GM19438 (cell line): ENCODE data around the gene TMEM229B.

ENCODE experiments used
- ATAC-seq: cut with Tn5 transposase; IDR thresholded peaks from one replicate; pipeline ENCODE4 v1.9.1; 2021; ENCODE audit warnings: low read depth; ENCODE audit not compliant: unreplicated experiment

Gene TMEM229B

DNA sequence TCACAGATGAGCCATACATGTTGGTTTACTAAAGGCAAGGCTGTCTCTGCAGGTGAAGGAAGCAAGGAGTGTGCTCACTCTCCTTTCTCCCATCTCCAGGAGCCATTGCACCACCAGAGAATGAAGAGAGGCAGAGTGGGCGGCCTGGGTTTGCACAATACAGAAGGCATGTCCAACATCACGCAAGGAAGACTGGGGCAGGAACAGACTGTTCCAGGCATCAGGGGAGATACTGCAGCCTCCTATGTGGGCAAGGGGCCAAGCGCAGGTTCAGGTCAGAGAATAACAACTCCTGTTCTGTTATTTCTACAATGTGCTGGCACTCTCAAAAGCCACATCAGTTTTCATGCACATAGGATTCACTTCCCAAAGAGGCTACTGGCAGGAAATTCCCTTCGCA lies 1.7 kb upstream of the TMEM229B start:
- no peak for ATAC-seq

DNA sequence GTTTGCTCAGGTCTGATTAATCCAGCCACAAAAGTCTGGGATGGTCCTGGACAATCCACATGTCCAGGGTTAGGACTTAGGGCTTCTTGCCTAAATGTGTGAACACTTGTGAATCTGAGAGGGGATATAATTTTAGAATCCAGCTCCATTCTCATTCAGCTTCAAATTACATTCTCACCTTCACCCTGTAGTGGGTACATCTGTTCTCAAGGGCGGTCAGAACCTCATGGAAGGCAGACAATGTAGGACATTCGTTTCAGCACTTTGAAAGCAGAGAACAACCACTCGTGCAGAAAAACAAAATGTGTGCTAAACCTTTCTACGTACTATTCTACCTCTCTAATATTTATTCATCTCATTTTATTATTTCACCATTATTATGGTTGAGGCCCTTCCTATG lies 1.2 kb downstream of the TMEM229B start:
- ATAC-seq: no peak

DNA sequence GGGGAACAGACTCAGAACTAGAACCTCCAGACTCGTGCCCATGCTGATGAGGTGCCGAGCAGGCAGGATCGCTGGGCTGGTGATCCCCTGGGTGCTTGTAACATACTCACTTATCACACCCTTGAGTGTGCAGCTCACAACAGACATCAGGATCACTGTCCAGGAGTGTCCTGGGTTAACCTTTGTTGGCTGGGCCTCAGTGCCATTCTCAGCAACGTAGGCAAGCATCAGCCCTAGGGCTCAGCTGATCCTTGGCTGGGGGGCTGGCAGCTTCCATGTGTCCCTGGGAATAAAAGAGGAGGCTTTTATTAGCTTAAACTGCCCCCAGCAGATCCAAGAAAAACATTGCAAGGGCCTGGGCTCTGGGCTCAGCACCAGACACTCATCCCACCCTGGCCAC lies 1.6 kb downstream of the TMEM229B start:
- no peak for ATAC-seq

DNA sequence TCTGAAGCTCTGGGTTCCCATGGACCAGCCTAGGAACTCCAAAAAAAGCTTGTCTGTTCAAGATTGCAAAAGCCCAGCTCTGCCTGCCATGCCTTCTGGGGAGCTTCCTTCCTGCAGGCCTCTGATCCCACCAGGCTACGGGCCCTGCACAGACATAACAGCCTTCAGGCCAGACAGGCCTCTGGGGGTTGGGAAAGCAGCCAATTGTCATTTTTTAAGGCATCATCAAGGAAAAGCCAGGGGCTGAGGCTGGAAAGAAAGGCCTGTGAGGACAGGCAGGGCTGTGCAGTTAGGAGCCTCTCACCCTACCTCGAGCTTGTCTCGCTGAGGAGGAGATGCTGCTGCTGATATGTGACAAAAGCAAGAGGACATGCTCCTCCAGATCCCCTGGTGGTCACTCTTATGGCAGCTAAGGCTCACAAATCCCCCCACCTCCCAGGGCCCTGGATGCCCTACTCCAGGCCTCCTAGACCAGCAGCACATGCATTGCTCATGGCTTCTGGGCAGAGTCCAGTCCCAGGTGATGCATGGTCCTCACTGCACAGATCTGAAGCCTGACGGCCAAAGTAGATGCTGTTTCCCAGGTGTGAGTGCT lies 2.9 kb downstream of the TMEM229B start:
- no peak for ATAC-seq

DNA sequence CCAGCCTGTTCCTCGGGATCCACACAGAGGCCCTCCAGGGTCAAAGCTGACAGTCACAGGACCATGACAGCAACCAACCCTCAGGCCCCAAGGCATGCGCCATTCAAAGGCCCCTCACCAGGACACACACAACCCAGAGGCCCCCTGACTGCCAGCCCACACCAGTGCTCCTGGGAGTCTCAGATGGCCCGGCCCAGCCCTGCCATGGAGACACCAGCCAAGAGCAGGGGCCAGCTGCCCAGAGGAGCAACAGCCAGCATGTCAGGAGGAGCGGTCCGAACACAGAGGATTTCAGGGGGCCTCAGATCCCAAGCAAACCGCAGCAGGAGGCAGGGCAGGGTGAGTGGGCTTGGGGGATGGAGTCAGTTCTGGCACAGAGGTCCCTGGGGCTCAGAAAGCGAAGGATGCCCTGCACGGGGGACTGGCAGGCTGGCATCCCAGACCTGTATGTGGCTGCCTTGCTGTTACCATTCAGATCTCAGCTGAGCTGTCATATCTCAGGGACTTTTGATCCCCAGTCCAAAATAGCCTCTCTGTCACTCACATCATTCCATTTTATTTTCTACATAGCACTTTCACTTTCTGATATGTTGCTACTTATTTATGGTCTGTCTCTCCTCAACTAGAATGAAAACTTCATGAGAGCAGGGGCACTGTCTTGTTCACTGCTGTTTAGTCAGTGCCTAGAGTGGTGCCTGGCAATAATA lies 4.8 kb downstream of the TMEM229B start:
- no peak for ATAC-seq

DNA sequence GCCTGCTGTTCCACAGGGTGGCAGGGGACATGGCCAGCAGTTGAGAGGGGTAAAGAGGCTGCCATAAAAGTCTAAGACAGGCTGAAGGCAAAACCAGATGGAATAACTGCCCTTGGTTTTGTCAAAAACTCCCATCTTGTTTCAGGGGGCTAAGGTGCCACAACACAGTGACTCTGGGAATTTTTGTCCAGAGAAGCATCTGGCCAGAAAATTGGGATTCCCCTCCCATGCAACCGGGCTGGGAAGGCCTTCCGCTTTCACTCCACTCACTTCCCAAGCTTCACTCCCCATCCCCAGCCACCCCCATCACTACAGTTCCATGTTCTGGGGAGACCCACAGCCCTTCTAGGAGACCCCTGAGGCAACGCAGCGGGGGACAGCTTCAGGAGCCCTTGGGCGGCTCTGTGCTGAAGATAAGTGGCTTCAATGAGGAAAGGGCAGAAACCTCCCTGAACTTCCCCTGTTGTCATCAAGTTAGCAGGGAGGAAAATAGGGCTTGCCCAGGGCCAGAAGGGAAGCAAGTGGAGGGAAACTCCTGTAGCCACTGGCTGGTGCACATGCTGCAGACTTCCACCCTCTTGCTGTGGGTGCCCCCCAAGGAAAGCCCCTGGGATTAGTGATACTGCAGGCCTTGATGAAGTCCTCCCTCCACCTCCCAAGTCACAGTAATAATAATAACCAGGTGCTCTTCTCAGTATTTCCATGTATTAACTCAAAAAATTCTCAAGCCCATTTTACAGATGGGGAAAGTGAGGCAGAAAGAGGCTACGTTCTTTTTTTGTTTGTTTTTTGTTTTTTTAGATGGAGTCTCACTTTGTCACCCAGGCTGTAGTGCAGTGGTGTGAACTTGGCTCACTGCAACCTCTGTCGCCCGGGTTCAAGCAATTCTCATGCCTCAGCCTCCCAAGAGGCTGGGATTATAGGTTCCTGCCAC lies 6.0 kb downstream of the TMEM229B start:
- no peak for ATAC-seq

DNA sequence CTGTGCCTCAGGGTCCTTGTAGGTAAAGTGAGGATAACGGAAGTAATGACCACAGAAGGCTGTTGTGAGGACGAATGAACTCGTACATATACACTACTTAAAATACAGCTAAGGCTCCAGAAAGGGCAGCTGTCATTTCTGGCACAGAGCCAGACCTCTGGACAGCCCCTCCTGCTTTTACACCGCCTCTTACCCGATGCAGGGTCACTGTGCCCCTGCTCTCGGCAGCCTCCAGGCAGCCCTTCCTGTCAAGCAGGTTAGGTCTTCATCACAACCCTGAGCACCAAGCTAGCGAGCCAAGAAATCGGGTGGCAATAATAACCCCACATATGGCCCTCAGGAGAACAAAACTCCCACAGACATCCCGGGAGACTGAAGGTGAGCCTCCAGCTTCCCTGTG lies 8.5 kb downstream of the TMEM229B start:
- no peak for ATAC-seq

DNA sequence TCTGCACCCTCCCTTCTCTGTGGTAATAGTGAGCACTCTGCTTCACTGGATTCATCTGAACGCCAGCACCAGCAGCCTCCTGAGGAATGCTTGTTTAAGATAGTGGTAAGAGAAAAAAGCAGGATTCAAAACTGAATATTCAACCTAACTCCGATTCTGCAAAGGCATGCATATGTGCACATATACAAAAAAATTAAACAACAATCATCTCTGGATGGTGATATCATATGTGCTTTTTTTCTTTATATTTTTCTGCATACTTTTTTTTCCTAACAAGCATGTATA lies 9.8 kb downstream of the TMEM229B start:
- no peak for ATAC-seq

DNA sequence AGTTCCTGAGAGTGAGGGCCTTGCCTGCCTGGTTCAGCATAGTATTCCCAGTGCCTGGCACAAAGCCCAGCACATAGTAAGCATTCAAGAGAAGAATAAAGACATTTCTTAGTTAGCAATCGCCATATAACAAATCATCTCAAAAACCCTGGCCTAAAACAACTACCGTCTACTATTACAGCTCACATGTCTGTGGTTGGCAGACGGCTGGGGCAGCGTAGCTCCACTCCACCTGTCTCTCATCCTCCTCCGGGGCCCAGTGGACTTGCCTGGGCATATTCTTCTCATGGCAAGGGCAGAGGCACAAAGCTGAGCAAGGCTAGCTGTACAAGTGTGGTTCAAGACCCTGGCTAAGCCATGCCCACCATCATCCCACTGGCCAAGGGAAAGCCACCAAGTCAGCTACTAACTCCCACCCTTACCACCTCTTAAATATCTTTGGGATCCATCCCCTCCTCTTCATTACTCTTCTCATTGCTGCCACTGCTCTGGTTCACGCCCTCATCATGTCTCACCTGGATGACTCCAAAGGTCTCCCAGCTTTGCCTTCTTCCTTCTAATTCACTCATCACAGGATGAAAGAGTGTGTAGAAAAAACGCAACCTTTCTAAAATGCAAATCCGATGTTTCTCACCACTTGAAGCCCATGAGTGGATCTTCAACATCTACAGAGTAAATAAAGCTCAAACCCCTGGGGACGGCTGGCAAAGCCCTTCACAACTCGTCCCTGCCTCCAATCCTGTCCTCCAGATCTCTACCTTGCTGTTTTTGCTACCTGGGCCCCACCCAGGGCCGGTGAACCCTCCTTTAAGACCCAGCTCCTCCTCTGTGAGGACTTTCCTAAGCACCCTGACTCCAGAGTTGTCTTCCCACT lies 10.4 kb downstream of the TMEM229B start:
- no peak for ATAC-seq

DNA sequence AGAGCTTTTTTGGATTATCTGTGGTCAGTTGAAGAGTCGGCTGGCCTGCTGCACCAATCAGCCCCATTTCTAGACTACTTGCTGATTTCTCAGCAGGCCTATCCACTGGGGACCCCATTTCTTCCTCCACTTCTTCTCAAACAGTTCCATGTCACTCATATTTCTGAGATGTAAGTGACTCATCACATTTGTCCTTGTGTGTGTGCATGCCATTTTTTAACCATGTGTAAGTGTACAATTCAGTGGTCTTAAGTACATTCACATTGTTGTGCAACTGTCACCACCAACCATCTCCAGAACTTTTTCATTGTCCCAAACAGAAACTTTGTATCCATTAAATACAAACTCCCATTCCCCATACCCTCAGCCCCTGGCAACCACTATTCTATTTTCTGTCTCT lies 14.2 kb downstream of the TMEM229B start:
- ATAC-seq: no peak

DNA sequence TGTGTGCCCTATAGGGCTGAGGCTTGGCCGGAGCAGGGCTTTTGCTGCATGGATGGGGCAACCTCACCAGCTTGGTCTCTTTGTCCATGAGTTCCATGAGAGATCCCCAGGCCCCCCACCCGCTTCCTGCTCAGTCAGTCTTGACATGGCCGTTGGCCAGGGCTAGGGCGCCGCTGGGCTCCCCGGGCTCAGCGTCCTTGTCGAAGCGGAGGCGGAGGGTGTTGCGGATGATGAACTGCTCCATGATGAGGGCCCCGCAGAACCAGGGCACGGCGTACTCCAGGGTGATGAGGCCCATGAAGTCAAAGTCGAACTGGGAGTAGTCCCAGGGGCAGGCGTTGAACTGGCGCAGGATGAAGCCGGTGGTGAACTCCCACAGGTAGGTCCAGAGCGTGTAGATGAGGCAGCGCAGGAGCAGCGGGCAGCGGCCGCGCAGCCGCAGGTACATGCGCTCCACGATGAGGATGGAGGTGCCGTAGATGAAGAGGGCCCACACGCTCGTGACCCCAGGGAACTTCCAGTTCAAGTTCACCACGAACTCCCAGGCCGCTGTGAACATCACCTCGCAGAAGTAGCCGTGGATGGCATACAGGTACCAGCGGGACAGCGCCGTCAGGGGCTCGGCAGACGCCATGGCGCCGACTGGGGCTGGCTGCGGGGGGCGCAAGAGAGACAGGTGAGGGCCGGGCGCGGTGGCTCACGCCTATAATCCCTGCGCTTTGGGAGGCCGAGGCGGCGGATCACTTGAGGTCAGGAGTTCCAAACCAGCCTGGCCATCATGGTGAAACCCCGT lies 15.0 kb downstream of the TMEM229B start:
- ATAC-seq: no peak

DNA sequence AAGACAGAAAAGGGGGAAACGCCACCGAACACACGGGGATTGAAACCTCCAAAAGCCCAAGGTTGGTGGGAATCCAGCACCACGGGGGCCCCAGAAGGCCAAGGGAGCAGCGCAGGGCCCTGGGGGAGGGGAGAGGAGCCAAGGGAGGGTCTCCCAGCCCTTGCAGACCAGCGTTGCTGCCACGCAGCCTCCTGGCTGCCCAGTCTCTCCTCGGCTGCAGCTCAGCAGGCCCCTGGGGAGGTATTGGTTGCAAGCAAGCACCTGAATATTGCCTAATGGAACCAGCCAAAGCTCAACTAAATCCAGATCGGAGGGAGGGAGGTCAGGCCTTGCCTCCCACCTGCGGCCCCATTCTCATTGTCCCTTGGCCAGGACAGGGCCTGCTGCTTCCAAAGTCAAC lies 15.8 kb downstream of the TMEM229B start:
- ATAC-seq: no peak

DNA sequence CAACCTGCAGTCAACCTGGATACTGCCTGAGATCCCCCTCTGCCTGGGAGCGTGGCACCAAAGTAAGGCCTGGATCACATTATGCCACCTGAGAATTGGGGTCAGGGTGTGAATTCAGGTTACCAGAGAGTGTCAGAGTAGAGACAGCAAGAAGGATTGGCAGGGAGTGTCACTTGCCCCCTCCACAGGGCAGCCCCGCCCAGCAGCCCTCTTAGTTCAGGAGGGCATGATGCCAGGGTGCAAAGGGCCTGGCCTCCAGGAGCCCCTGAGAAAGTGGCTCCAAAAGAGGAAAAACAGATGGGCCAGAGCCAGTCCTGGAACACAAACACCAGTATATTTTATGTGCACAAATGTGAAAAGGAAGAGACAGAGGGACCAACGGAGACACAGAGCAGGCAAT lies 18.6 kb downstream of the TMEM229B start:
- ATAC-seq: no peak

DNA sequence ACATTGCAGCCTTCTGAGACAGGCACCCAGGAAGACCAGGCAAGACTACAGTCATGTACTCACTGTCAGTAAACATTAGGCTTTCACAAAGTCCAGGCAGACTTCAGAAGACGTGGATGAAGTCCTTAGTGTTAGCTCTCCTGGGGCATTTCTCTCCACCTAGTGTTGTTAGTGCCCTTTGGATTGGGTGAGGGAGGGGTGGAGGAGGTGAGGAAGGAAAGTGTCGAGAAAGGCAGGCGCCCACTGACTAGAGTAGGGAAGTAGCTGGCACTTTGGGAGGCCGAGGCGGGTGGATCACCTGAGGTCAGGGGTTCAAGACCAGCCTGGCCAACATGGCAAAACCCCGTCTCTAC lies 20.2 kb downstream of the TMEM229B start:
- no peak for ATAC-seq

DNA sequence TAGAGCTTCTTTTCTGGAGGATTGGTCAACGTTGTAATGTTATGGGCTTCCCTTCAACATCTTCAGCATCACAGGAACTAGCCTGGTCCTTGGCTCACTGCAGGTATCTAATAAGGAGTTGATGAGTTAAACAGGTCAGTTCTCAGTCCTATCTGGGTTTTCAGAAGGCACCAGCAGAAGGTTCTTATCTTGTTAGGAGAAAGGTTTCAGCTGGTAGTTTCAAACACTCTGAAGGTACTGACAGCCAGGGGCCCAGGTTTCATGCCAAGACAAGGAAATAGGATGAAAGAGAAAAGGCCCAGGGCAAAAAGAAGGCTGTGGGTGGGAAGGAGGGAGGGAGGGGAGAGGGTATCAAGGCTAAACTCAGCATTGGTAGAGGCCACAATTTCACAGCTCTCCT lies 21.4 kb downstream of the TMEM229B start:
- no peak for ATAC-seq

DNA sequence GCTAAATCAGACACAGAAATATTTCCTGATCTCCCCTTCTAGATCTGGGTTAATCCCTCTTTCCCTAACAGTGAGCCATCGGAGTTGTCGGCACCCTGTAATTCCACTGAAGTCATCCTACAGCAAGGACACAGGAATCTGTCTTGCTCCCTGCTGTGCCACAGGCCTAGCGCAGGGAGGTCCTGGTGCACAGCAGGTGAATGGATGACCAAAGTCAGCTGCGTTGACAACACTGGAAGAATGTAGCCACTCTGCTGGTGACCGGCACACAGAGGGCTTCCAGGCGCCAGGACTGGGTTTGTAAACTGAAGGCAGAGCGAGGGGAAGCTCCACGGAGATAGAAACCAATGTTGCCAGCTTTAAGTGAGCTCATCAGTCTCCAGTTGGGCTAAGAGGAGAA lies 23.6 kb downstream of the TMEM229B start:
- no peak for ATAC-seq

DNA sequence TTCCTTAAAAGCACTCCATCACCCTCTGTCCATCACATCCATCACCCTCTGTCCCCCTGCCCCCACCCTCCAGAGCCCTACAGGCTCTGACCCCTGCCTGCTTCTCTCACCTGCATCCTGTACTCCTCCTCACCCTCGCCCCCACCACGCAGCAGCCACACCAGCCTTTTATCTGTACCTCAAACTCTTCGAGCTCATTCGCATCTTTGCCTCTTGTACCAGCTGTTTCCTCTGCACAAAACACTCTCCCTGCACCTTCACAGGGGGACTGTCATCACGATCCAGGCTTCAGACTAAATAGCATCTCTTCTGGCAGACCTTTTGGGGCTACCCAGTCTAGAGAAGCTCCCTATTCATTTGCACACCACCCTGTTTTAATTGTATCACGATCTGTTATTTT lies 24.1 kb downstream of the TMEM229B start:
- no peak for ATAC-seq

DNA sequence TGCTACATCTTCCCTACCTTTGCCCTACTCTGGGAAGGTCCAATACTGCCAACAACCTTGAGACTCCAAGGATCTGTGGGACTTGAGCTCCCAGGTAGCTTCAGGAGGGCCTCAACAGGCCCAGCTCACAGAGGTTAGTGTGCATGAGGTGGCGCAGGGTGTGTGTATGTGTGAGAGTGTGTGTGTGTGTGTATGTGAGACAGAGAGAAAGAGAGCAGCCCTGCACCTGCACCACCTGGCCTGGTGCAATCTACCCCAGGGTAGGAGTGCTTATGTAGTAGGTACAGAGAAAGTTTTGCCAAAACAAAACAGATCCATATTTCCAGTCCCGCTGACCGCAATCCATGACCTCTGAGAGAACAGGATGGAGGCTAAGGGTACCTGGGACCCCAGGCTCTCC lies 24.6 kb downstream of the TMEM229B start:
- ATAC-seq: no peak

DNA sequence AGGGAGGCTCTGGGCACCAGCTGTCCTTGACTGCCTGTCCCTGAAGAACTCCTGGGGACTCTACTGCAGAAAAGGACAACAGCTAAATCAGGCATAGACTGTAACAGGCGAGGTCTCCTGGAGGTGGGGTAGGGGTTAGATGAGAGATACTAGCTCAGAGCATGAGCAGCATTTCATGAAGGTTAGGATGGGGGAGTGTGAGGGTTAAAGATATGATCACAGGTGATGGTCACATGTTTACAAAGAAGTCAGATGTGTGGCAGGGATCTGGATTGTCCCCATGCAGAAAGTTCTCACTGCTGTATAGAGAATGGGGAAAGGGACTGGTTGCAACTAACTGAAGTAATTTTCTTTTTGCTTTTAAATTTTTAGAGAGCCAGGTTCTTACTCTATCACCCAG lies 26.5 kb downstream of the TMEM229B start:
- ATAC-seq: no peak

DNA sequence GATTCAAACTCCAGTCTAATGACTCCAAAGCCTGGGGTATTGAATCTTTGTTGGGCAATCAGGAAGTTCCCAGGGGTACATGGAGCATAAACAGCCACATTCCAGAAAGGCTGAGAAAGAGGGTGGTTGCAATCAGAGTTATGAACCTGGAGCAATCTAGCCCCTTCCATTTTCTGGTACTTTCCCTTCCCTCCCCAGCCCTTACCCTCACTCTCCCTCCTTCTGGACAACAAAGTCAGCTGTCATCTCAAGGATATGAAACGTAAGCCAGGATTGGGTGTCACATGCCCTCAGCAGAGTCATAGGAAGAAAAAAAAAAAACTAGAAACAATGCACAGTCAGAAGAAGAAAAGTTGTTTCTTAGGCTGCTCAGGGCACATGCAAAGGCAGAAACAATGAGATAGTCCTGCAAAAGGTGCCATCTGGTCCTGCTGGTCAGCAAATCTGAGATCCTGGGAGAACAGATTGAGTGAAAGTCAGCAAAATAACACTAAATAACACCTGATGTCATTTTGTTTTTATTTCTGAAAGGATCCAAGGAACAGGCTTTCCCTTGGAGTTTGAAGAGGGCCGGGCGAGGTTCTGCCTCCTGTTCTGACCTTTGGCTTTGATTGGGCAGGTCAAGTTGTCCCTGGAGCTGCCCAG lies 27.1 kb downstream of the TMEM229B start:
- no peak for ATAC-seq
